ENCODE measurements around the gene DCDC2B. TPM values are rescaled to one million over a fixed set of nuclear protein-coding genes. Genes with fewer than 3 reads are reported as not detected.
A peak's percentile ranks its signal among the peaks of the same experiment; 100 is the strongest.

Gene DCDC2B
- total and polyA plus RNA-seq, 5 experiments from 2014 or later, result 0.08 to 0.22 TPM; not detected in 3

- Mint-ChIP-seq H3K27me3 (no peaks in the 10 kb centered on the region), H3K9me3 (no peaks in the 10 kb centered on the region), H3K4me3 (peak overlapping the region; percentile 26 to 94 (median 88)), H3K36me3 (peaks cover 0 to 50% (median 5%) of the 10 kb centered on the region in 3 donors), H3K27ac (peak overlapping the region in 8 of 10 donors; percentile 18 to 92 (median 84)), H3K4me1 (peaks cover 37 to 60% (median 55%) of the 10 kb centered on the region in 4 donors)
- POLR2A ChIA-PET, result interaction anchor here (0.7 to 3.6 kb wide), 5 partner anchors 19 to 108 kb away, joined by 3 to 23 read pairs (median 3); partner anchors contain the start of genes CCDC28B, IQCC, KPNA6 and TMEM39B
- ATAC-seq (no peak), DNase-seq (no peak)
Measured at GRCh38 chr1:32181563-32181962, 27.3 kb upstream of the DCDC2B start.

DNA sequence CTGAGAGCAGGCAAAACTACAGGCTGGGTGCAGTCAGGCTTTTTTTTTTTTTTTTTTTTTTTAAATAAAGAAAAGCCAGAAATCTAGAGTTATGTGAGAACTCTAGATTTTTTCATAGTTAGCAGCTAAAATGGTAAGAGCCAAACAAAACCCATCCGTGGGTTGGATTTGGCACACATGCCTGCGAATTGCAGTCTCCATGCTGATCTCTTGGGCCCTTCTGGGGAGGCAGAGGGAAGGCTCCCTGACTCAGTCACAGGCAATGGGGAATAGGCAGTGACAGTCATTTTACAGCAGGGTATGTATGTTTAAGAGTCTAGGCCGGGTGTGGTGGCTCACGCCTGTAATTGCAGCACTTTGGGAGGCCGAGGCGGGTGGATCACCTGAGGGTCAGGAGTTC is 26.8 kb upstream of the DCDC2B start:
- Mint-ChIP-seq H3K27me3 (no peaks in the 10 kb centered on the region), H3K27ac (peak overlapping the region in 3 of 10 donors; percentile 43 to 67 (median 58)), H3K9me3 (no peaks in the 10 kb centered on the region), H3K4me3 (peak overlapping the region in 4 of 10 donors; percentile 13 to 88 (median 43)), H3K36me3 (peaks cover 0 to 54% (median 5%) of the 10 kb centered on the region in 3 donors), H3K4me1 (peaks cover 38 to 61% (median 56%) of the 10 kb centered on the region in 4 donors)
- POLR2A ChIA-PET, result interaction anchor here (0.6 to 3.6 kb wide), 6 partner anchors 18 to 109 kb away, joined by 3 to 16 read pairs (median 4); partner anchors contain the start of genes CCDC28B, IQCC, KPNA6 and TMEM39B
- no peak for DNase-seq
- ATAC-seq, result no peak

DNA sequence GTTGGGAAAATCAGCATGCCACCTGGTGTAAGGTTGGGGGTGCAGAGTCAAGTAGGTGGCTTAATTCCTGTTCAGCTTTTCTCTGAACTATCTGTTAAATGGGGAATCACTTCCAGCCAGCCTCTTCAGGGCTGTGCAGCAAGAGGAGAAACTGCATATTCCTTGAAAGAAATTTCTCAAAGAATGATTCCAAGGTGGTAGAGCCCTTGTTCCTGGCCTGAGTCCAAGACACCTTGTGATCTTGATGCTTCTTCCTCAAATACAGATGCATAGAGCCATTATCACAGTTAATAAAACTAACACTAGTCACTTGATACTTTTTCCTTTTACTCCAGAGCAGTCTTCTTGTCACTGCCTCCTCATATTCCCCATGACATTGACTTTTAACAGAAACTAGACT is 24.2 kb upstream of the DCDC2B start:
- Mint-ChIP-seq H3K27ac (no peak overlapping the region), H3K4me1 (peaks cover 34 to 52% (median 47%) of the 10 kb centered on the region in 4 donors), H3K4me3 (no peak overlapping the region), H3K27me3 (no peaks in the 10 kb centered on the region), H3K9me3 (no peaks in the 10 kb centered on the region), H3K36me3 (peaks cover 0 to 77% (median 13%) of the 10 kb centered on the region in 3 donors)
- DNase-seq (no peak), ATAC-seq (no peak)
- POLR2A ChIA-PET, result interaction anchor here (0.8 kb wide), 1 partner anchor 16 kb away, joined by 3 read pairs; the partner anchor contains the start of gene CCDC28B

- Mint-ChIP-seq H3K9me3 (no peaks in the 10 kb centered on the region), H3K27ac (peak overlapping the region in 2 of 10 donors; percentile 17 to 42), H3K36me3 (peaks cover 0 to 87% (median 19%) of the 10 kb centered on the region in 3 donors), H3K4me3 (no peak overlapping the region), H3K4me1 (peaks cover 26 to 41% (median 35%) of the 10 kb centered on the region in 4 donors), H3K27me3 (no peaks in the 10 kb centered on the region)
- POLR2A ChIA-PET, result no interaction called here
- DNase-seq (no peak), ATAC-seq (no peak)
Measured at GRCh38 chr1:32186077-32186476, 22.8 kb upstream of the DCDC2B start.

DNA sequence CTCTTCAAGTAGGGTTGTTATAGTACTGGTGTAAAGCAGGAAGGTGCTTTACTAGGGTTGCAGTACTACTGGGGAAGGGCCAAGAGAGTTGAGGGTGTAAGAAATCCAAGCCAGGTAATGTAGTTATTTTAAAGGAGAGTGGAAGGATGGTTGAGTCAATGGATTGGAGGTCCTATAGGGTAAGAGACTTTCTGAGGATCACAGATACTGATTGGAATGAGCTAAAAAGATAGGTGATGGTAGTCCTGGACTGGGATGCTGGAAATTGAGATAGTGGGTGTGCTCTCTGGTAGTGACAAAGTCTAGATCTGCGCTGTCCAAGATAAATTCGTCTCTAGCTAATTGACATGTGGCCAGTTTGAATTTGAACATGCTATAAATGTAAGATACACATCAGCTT is 22.4 kb upstream of the DCDC2B start:
- no peaks in the 10 kb centered on the region for H3K27me3 Mint-ChIP-seq
- ATAC-seq, result no peak
- H3K4me1 Mint-ChIP-seq, result peaks cover 22 to 37% (median 31%) of the 10 kb centered on the region in 4 donors
- H3K9me3 Mint-ChIP-seq, result no peaks in the 10 kb centered on the region
- DNase-seq, result no peak
- no peak overlapping the region for H3K4me3 Mint-ChIP-seq
- peaks cover 0 to 87% (median 22%) of the 10 kb centered on the region in 3 donors for H3K36me3 Mint-ChIP-seq
- H3K27ac Mint-ChIP-seq, result peak overlapping the region in 3 of 10 donors; percentile 17 to 42 (median 22)
- POLR2A ChIA-PET, result no interaction called here

DNA sequence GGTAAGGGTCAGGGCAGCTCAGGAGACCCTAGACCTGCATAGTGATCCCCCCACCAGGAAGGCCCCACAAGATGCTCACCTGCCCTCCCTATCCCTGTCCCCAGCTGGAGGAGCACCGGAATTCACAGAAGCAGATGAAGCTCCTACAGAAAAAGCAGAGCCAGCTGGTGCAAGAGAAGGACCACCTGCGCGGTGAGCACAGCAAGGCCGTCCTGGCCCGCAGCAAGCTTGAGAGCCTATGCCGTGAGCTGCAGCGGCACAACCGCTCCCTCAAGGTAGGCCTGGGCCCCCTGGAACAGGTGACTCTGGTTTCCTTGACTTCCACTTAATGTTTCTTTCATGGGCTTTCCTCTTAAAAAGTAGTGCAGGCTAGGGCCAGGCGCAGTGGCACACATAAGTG is 21.0 kb upstream of the DCDC2B start:
- POLR2A ChIA-PET, result interaction anchor here (0.7 kb wide), 2 partner anchors 9 to 145 kb away, joined by 3 to 4 read pairs; partner anchors contain the start of gene TXLNA
- DNase-seq (no peak), ATAC-seq (no peak)
- Mint-ChIP-seq H3K36me3 (peaks cover 0 to 89% (median 30%) of the 10 kb centered on the region in 3 donors), H3K4me3 (no peak overlapping the region), H3K9me3 (no peaks in the 10 kb centered on the region), H3K27me3 (no peaks in the 10 kb centered on the region), H3K27ac (no peak overlapping the region), H3K4me1 (peaks cover 19 to 25% (median 25%) of the 10 kb centered on the region in 4 donors)

GRCh38 chr1:32192220-32192948 is 16.5 kb upstream of the DCDC2B start:
- H3K4me1 Mint-ChIP-seq, result peaks cover 20 to 37% (median 30%) of the 10 kb centered on the region in 4 donors
- no peak for ATAC-seq
- POLR2A ChIA-PET, result interaction anchor here (0.5 kb wide), 1 partner anchor 179 kb away, joined by 5 read pairs; no protein-coding TSS in a partner anchor

DNA sequence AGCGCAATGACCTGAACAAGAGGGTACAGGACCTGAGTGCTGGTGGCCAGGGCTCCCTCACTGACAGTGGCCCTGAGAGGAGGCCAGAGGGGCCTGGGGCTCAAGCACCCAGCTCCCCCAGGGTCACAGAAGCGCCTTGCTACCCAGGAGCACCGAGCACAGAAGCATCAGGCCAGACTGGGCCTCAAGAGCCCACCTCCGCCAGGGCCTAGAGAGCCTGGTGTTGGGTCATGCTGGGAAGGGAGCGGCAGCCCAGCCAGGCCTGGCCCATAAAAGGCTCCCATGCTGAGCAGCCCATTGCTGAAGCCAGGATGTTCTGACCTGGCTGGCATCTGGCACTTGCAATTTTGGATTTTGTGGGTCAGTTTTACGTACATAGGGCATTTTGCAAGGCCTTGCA is 13.9 kb upstream of the DCDC2B start:
- POLR2A ChIA-PET, result interaction anchor here (1.1 to 1.4 kb wide), 2 partner anchors 9 to 16 kb away, joined by 3 to 5 read pairs; partner anchors contain the start of gene TXLNA
- H3K4me3 Mint-ChIP-seq, result no peak overlapping the region
- no peaks in the 10 kb centered on the region for H3K9me3 Mint-ChIP-seq
- H3K4me1 Mint-ChIP-seq, result peaks cover 26 to 50% (median 40%) of the 10 kb centered on the region in 4 donors
- no peak for DNase-seq
- ATAC-seq, result no peak
- no peaks in the 10 kb centered on the region for H3K27me3 Mint-ChIP-seq
- H3K27ac Mint-ChIP-seq, result no peak overlapping the region
- H3K36me3 Mint-ChIP-seq, result peaks cover 5 to 67% (median 32%) of the 10 kb centered on the region in 3 donors

More at GRCh38 chr1:32192220-32192948, 16.5 kb upstream of the DCDC2B start:
- no peak overlapping the region for H3K4me3 Mint-ChIP-seq
- peaks cover 5 to 89% (median 44%) of the 10 kb centered on the region in 3 donors for H3K36me3 Mint-ChIP-seq
- no peak for DNase-seq
- no peaks in the 10 kb centered on the region for H3K27me3 Mint-ChIP-seq
- no peak overlapping the region for H3K27ac Mint-ChIP-seq
- no peaks in the 10 kb centered on the region for H3K9me3 Mint-ChIP-seq

- Mint-ChIP-seq H3K4me1 (peaks cover 29 to 55% (median 44%) of the 10 kb centered on the region in 4 donors), H3K9me3 (no peaks in the 10 kb centered on the region), H3K36me3 (peaks cover 5 to 61% (median 30%) of the 10 kb centered on the region in 3 donors), H3K4me3 (peak overlapping the region in 1 of 10 donors; percentile 66), H3K27ac (peak overlapping the region in 1 of 10 donors; percentile 75), H3K27me3 (no peaks in the 10 kb centered on the region)
- ATAC-seq (no peak), DNase-seq (no peak)
- POLR2A ChIA-PET, result interaction anchor here (0.5 to 1.4 kb wide), 5 partner anchors 16 to 122 kb away, joined by 3 to 5 read pairs (median 3); partner anchors contain the start of gene TXLNA
Measured at GRCh38 chr1:32195531-32195930, 13.4 kb upstream of the DCDC2B start.

DNA sequence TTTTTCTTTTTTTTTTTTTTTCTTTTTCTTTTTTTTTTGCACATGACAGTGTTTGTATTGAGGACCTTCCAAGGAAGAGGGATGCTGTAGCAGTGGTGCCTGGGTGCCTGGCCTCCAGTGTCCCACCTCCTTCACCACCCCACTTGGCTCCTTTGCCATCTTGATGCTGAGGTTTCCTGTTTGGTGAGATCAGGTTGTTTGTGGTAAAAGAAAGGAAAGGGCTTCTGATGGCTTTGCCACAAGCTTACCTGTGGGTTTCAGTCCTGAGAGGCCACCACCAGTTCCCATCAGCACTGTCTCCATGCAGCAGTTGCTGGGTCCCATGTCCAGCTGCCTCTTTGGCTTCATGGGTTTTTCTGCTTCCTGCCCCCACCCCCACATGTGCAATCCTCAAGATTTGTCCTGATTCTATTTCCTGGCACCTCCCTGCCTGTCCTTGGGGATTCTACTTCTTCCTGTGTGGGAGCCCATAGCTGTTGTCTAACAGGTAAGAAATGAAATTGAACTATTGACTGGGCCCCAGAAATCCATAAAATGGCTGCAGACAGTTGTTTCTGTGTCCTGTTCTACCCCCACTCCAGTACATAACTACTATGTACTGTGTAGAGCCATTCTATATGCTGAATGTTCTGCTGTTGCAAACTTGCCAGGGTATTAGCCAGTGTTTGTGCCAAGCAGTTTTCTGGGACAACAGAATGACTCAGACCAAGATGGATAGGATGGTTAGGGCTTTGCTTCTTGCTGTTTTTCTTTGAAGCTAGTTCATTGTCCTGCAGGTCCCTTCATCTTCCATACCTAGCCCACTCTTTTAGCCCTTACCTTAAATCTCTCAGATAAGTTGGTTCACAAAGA is 12.7 kb upstream of the DCDC2B start:
- H3K4me1 Mint-ChIP-seq, result peaks cover 29 to 60% (median 44%) of the 10 kb centered on the region in 4 donors
- peaks cover 5 to 54% (median 30%) of the 10 kb centered on the region in 3 donors for H3K36me3 Mint-ChIP-seq
- H3K27me3 Mint-ChIP-seq, result no peaks in the 10 kb centered on the region
- no peaks in the 10 kb centered on the region for H3K9me3 Mint-ChIP-seq
- H3K27ac Mint-ChIP-seq, result peak overlapping the region in 6 of 10 donors; percentile 4 to 87 (median 66)
- peak overlapping the region in 8 of 10 donors; percentile 33 to 78 (median 58) for H3K4me3 Mint-ChIP-seq
- DNase-seq (peak in 3 of 10 donors; percentile 20 to 29 (median 25)), ATAC-seq (peak; percentile 7 to 9)
- POLR2A ChIA-PET, result interaction anchor here (0.5 to 1.4 kb wide), 5 partner anchors 17 to 123 kb away, joined by 3 to 5 read pairs (median 4); partner anchors contain the start of genes KPNA6 and TXLNA

- peaks cover 5 to 46% (median 21%) of the 10 kb centered on the region in 3 donors for H3K36me3 Mint-ChIP-seq
- no peak for DNase-seq
- POLR2A ChIA-PET, result interaction anchor here (0.5 to 1.6 kb wide), 6 partner anchors 8 to 139 kb away, joined by 3 to 5 read pairs (median 4); partner anchors contain the start of genes DCDC2B, IQCC, KPNA6 and MARCKSL1
- peak overlapping the region in 3 of 10 donors; percentile 29 to 66 (median 33) for H3K4me3 Mint-ChIP-seq
- ATAC-seq, result no peak
- no peaks in the 10 kb centered on the region for H3K27me3 Mint-ChIP-seq
- peaks cover 36 to 69% (median 52%) of the 10 kb centered on the region in 4 donors for H3K4me1 Mint-ChIP-seq
- no peaks in the 10 kb centered on the region for H3K9me3 Mint-ChIP-seq
- peak overlapping the region in 8 of 10 donors; percentile 4 to 87 (median 66) for H3K27ac Mint-ChIP-seq
Measured at GRCh38 chr1:32197074-32197473, 11.8 kb upstream of the DCDC2B start.
